Stimulated activated CD4-positive, alpha-beta T cell treated with anti-CD3 and anti-CD28 coated beads, Interleukin-15, amount 100 ng/mL, for 48 hours (primary cell): ENCODE measurements around the gene HERC6.
"Not testable (repeated sequence)": the region's sequence is repeated elsewhere in the genome, so short reads cannot be mapped to it uniquely, and the experiment has no call there.

ENCODE experiments used
- DNase-seq, 2 donors: peaks; one replicate each; pipeline ENCODE4 v3.0.0-alpha.2; 2020; ENCODE audit warnings: low read depth in 2 of 2

HERC6 gene

GRCh38 chr4:88390128-88390527, 11.5 kb downstream of the HERC6 start:
- DNase-seq = no peak

GRCh38 chr4:88391703-88392102, 13.1 kb downstream of the HERC6 start:
- no peak for DNase-seq

- DNase-seq = no peak
Observed at GRCh38 chr4:88396681-88397080, 18.0 kb downstream of the HERC6 start.

- DNase-seq = no peak
Observed at GRCh38 chr4:88398381-88398780, 19.7 kb downstream of the HERC6 start.

GRCh38 chr4:88409206-88409605, 30.6 kb downstream of the HERC6 start:
- DNase-seq = no peak

- DNase-seq = no peak
Observed at GRCh38 chr4:88409789-88410188, 31.1 kb downstream of the HERC6 start.

- DNase-seq = no peak
Observed at GRCh38 chr4:88411491-88412096, 32.9 kb downstream of the HERC6 start.

- DNase-seq = no peak
Observed at GRCh38 chr4:88413801-88414200, 35.1 kb downstream of the HERC6 start.

- no peak for DNase-seq
Observed at GRCh38 chr4:88414755-88415154, 36.1 kb downstream of the HERC6 start.

- no peak for DNase-seq
Observed at GRCh38 chr4:88415982-88416381, 37.3 kb downstream of the HERC6 start.

GRCh38 chr4:88418411-88418810, 39.8 kb downstream of the HERC6 start:
- DNase-seq = no peak

- DNase-seq = no peak
Observed at GRCh38 chr4:88419874-88420273, 41.2 kb downstream of the HERC6 start.

GRCh38 chr4:88420844-88421243, 42.2 kb downstream of the HERC6 start:
- no peak for DNase-seq

- no peak for DNase-seq
Observed at GRCh38 chr4:88422403-88422802, 43.8 kb downstream of the HERC6 start.

- no peak for DNase-seq
Observed at GRCh38 chr4:88429401-88429800, 50.7 kb downstream of the HERC6 start.

- DNase-seq = no peak
Observed at GRCh38 chr4:88435987-88436693, 57.5 kb downstream of the HERC6 start.

GRCh38 chr4:88437873-88438272, 59.2 kb downstream of the HERC6 start:
- DNase-seq = not testable (repeated sequence)

- DNase-seq = no peak
Observed at GRCh38 chr4:88439161-88439760, 60.6 kb downstream of the HERC6 start.

- DNase-seq = no peak
Observed at GRCh38 chr4:88440146-88440545, 61.5 kb downstream of the HERC6 start.

- no peak for DNase-seq
Observed at GRCh38 chr4:88441696-88442095, 63.0 kb downstream of the HERC6 start.

GRCh38 chr4:88442689-88443191, 64.1 kb downstream of the HERC6 start:
- no peak for DNase-seq

- DNase-seq = no peak
Observed at GRCh38 chr4:88443486-88443885, 64.8 kb downstream of the HERC6 start.

- DNase-seq = no peak
Observed at GRCh38 chr4:88445252-88445651, 66.6 kb downstream of the HERC6 start.
